ENCODE measurements around the gene TRIM14.
A peak's percentile ranks its signal among the peaks of the same experiment; 100 is the strongest.

The TRIM14 gene, protein sequence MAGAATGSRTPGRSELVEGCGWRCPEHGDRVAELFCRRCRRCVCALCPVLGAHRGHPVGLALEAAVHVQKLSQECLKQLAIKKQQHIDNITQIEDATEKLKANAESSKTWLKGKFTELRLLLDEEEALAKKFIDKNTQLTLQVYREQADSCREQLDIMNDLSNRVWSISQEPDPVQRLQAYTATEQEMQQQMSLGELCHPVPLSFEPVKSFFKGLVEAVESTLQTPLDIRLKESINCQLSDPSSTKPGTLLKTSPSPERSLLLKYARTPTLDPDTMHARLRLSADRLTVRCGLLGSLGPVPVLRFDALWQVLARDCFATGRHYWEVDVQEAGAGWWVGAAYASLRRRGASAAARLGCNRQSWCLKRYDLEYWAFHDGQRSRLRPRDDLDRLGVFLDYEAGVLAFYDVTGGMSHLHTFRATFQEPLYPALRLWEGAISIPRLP

DNA sequence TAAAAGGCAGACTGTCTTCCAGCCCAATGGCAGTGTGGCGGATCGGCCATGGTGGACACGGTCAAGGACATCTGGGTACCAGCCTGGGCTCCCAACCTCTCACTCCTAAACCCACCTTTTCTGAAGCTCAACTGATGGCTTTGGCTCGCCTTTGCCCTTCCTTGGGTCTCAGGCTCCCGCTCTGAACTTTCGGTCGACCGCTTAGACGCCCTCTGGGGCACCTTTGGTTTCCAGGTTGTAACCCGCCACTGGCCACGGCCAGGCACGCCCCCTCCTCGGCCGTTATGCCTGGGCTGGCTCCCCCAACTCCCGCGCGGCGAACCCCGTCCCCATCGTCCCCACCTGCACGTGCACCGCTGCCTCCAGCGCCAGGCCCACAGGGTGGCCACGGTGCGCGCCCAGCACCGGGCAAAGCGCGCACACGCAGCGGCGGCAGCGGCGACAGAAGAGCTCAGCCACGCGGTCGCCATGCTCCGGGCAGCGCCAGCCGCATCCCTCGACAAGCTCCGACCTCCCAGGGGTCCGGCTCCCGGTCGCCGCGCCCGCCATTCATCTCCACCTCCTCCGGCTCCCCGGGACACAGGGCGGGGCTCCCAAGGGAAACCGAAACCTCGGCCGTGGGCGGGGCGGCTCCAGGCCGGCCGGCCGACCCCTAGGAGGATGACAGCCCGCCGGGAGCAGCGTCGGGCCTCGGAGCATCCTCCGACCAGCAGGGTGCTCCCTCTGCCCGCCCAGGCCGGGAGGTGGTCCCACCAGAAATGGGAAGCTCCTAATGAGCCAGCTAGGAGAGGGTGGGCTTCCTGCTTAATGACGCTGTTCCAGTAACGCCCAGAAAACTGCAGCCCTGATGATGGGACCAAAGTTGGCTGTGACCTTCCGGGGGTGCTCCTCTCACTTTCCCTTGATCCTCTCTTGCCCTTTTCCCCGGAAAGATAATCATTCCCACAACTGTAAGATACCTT, at the start of gene TRIM14:
TSS of gene TRIM14 (minus strand) at position 583 of the 962 bp plus-strand sequence. CDS start at position 549, 34 bp downstream.
- H3K9me3 Mint-ChIP-seq (ENCODE audit: low read depth), result no peaks in the 10 kb centered on the region
- peak within 1 kb of the TSS; percentile 95 for H3K27ac Mint-ChIP-seq
- peaks cover 56% of the 10 kb centered on the region for H3K4me1 Mint-ChIP-seq (ENCODE audit: low read depth)
- H3K36me3 Mint-ChIP-seq, result no peaks in the 10 kb centered on the region
- H3K4me3 Mint-ChIP-seq, result peak within 1 kb of the TSS; percentile 87
- H3K27me3 Mint-ChIP-seq, result no peaks in the 10 kb centered on the region

DNA sequence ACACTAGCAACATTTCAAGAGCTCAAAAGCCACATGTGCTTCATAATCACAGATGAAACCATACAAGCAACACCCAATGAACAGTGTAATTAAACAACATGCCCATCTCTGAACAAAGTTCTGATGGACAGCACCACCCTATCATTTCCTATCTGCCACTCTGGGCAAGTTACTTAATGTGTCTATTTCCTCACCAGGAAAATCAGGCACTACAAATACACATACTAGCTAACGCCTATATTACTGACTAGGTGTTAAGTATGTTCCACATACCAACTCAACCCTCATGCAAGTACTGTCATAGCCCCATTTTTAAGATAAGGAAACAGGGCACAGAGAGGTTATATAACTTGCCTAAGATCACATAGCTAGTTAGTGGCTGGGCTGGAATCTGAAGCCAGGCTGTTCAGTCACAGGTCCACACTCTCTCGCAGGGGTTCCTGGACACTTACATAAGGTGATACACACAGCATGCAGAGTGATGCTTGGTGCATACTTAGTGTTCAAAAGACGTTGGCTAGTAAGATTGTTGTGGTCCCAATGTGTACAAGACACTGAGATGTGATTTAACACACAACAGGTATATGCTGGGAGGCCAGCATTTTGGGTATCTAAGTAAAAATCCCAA, 49.2 kb upstream of the TRIM14 start:
- Mint-ChIP-seq H3K4me3 (no peak overlapping the region), H3K36me3 (no peaks in the 10 kb centered on the region), H3K27me3 (no peaks in the 10 kb centered on the region), H3K9me3 (ENCODE audit: low read depth) (no peaks in the 10 kb centered on the region), H3K27ac (no peak overlapping the region), H3K4me1 (ENCODE audit: low read depth) (peaks cover 61% of the 10 kb centered on the region)

DNA sequence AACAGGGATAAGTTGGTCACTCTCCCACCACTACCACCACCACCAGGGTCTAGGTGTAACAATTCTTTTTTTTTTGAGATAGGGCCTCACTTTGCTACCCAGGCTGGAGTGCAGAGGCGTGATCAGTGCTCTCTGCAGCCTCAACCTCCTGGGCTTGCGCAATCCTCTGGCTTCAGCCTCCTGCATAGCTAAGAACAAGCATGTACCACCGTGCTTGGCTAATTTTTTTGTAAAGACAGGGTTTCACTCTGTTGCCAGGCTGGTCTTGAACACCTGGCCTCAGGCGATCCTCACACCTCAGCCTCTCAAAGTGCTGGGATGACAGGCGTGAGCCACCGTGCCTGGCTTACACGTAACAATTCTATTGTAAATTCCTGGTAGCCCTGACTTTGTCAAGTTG, 45.9 kb upstream of the TRIM14 start:
- Mint-ChIP-seq H3K27ac (no peak overlapping the region), H3K4me1 (ENCODE audit: low read depth) (peaks cover 48% of the 10 kb centered on the region), H3K9me3 (ENCODE audit: low read depth) (no peaks in the 10 kb centered on the region), H3K4me3 (no peak overlapping the region), H3K36me3 (no peaks in the 10 kb centered on the region), H3K27me3 (no peaks in the 10 kb centered on the region)

DNA sequence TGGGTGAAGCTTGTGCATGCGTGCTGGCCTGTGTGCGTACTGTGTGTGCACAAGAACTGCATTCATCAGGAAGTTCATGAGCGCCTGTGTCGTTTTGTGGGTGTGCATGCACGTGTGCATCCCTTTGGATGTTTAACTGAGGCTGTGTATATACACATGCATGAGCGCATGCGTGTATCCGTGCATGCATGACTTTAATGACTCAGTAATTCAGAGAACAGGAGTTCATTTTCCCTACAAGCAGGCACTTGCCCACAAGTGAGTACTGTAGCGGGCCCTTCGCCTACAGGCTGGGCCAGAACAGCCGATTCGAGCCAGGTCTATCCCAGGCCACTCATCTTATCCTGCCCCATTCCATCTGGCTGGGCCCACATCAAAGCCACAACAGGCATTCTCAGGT, 43.6 kb upstream of the TRIM14 start:
- H3K4me1 Mint-ChIP-seq (ENCODE audit: low read depth), result peaks cover 50% of the 10 kb centered on the region

DNA sequence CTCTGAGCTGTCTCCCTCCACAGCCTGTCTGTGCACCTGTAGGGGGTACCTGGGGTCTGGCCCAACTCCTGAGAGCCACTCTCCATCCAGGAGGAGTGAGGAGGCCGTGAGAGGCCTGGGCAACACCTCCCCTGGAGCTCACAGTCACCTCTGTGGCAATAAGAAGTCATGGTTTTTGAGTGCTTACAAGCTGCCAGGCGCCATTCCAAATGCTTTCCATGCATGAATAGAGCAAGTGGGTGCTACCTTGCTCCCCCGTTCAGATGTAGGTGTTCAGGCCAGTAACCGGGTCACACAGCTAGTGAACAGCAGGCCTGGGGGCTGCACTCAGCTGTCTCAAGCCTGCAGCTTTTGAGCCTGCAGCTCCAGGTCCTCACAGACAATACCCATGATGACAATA, 42.8 kb upstream of the TRIM14 start:
- Mint-ChIP-seq H3K36me3 (peaks cover 7% of the 10 kb centered on the region), H3K4me3 (no peak overlapping the region), H3K9me3 (ENCODE audit: low read depth) (no peaks in the 10 kb centered on the region), H3K27me3 (no peaks in the 10 kb centered on the region), H3K4me1 (ENCODE audit: low read depth) (peaks cover 48% of the 10 kb centered on the region), H3K27ac (no peak overlapping the region)

More for the DNA sequence above, 43.6 kb upstream of the TRIM14 start:
- Mint-ChIP-seq H3K4me3 (no peak overlapping the region), H3K27ac (no peak overlapping the region), H3K36me3 (peaks cover 6% of the 10 kb centered on the region), H3K9me3 (ENCODE audit: low read depth) (no peaks in the 10 kb centered on the region), H3K27me3 (no peaks in the 10 kb centered on the region)

DNA sequence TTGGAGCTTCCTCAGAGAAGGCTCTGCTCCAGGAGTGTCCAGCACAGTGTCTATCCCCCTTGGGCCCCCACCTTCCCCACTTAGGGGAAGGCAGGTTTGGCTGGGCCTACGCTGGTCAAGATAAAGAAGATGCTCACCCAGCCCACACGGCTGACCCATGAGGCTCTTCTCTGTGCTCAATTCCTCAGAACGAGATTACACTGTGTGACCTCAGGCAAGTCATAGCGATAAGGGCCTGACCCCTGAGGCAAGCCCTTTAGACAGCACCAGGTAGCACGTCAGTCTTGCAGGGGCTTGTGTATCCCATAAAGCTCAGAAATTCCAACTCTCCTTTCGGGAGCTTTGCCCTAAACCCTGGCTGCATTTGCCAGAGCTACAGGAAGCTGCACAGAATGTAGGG, 40.8 kb upstream of the TRIM14 start:
- peaks cover 14% of the 10 kb centered on the region for H3K36me3 Mint-ChIP-seq
- H3K27me3 Mint-ChIP-seq, result no peaks in the 10 kb centered on the region
- peak overlapping the region; percentile 19 for H3K27ac Mint-ChIP-seq
- no peak overlapping the region for H3K4me3 Mint-ChIP-seq
- H3K4me1 Mint-ChIP-seq (ENCODE audit: low read depth), result peaks cover 40% of the 10 kb centered on the region
- no peaks in the 10 kb centered on the region for H3K9me3 Mint-ChIP-seq (ENCODE audit: low read depth)

DNA sequence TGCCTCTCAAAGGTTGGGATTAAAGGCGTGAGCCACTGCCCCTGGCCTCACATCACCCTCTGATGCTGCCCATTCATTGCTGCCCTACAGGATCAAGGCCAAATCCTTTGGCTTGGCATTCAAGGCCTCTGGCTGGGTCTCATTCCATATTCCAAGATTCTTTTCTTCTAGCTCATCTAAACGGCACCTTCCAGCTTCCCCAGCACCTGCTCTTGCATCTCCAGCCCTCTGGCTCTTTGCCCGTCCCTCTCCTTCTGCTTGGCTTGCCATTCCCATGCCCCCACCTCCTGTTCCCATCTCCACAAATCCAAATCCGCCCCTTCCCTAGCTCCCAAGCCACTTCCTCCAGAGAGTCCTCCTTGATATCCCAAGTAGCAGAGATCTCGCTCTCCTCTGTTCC, 40.3 kb upstream of the TRIM14 start:
- Mint-ChIP-seq H3K4me1 (ENCODE audit: low read depth) (peaks cover 35% of the 10 kb centered on the region), H3K9me3 (ENCODE audit: low read depth) (no peaks in the 10 kb centered on the region), H3K27ac (peak overlapping the region; percentile 72), H3K4me3 (no peak overlapping the region), H3K27me3 (no peaks in the 10 kb centered on the region), H3K36me3 (peaks cover 14% of the 10 kb centered on the region)

DNA sequence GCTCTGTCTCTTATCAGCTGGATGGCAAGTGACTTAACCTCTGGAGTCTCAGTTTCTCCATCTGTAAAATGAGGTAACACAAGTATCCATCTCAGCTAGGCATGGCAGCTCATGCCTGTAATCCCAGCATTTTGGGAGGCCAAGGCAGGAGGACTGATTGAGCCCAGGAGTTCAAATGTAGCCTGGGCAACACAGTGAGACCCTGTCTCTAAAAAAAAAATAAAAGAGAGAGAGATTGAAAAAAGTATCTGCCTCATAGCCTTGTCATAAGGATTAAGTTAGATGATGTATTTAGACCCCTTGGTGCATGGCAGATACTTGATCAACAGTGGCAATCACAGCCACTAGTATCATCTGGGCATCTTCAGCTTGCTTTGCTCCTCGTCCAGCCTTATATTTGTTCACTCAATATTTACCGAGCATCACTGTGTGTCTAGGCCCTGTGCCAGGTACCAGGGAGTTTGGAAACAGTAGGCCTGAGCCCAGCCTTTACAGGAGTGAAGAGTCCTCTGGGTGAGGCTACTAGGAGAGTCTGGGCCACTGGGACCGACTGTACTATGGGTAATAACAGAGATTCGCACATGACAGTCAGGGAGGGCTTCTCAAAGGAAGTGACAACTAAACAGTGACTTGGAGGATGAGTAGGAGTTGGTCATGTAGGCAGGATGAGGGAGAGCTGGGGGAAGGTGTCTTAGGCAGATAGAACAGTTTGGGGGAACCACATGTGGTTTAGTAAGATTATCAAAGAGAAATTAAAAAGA, 39.2 kb upstream of the TRIM14 start:
- peaks cover 19% of the 10 kb centered on the region for H3K36me3 Mint-ChIP-seq
- H3K4me3 Mint-ChIP-seq, result no peak overlapping the region
- peak overlapping the region; percentile 72 for H3K27ac Mint-ChIP-seq
- peaks cover 25% of the 10 kb centered on the region for H3K4me1 Mint-ChIP-seq (ENCODE audit: low read depth)
- H3K9me3 Mint-ChIP-seq (ENCODE audit: low read depth), result no peaks in the 10 kb centered on the region
- no peaks in the 10 kb centered on the region for H3K27me3 Mint-ChIP-seq

DNA sequence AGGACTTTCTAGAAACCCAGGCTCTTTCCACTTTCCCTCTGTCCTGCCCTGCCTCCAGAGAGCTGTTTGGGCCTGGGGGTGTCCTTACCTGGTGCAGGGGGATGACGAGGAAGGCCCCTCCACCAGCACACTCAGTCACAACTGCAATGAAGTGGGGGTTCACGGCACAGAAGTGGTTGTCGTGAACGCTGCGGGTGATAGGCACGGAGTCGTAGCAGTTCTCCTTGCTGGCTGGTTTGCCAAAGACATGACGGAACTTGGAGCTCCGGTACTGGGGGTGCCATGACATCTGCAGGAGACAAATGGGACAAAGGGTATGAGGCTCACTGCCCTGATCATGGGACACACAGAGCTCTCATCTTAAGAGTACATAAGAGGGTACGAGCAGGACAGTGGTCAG, 38.4 kb upstream of the TRIM14 start:
- H3K27ac Mint-ChIP-seq, result no peak overlapping the region
- H3K36me3 Mint-ChIP-seq, result peaks cover 19% of the 10 kb centered on the region
- no peaks in the 10 kb centered on the region for H3K9me3 Mint-ChIP-seq (ENCODE audit: low read depth)
- H3K4me1 Mint-ChIP-seq (ENCODE audit: low read depth), result peaks cover 23% of the 10 kb centered on the region
- H3K27me3 Mint-ChIP-seq, result no peaks in the 10 kb centered on the region
- H3K4me3 Mint-ChIP-seq, result no peak overlapping the region

DNA sequence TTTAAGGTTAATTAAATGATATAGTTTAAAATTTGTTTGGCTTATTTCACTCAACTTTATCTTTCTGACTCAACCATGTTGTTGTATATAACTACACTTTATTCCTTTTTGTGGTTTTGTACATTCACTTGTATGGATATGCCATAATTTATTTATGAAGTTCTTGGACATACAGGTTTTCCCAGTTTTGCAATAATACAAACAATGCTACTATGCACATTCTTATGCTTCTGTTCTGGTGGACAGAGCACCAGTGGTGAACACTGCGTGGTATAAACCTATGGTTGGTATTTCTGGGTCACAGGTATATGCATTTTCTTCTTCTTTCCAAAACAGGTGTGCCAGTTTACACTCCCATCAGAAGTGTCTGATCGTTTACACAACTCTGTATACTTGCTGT, 35.7 kb upstream of the TRIM14 start:
- Mint-ChIP-seq H3K4me3 (no peak overlapping the region), H3K27ac (no peak overlapping the region), H3K9me3 (ENCODE audit: low read depth) (no peaks in the 10 kb centered on the region), H3K4me1 (ENCODE audit: low read depth) (peaks cover 17% of the 10 kb centered on the region), H3K27me3 (no peaks in the 10 kb centered on the region), H3K36me3 (peaks cover 19% of the 10 kb centered on the region)

DNA sequence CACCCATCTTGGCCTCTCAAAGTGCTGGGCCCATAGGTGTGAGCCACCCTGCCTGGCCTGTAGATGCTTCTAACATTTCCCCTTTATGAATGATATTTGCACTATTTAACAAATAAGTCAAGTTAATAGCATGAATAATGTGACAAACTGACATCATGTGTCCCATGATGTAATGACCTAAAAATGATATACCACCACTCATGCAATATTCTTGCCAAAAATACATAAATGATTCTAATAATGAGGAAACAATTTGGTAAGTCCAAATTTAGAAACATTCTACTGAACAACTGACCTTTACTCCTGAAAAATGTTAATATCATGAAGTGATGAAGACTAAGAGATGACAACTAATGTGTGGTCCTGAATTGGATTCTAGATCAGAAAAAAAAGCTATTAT, 33.5 kb upstream of the TRIM14 start:
- Mint-ChIP-seq H3K4me1 (ENCODE audit: low read depth) (no peaks in the 10 kb centered on the region), H3K4me3 (no peak overlapping the region), H3K27ac (no peak overlapping the region), H3K9me3 (ENCODE audit: low read depth) (no peaks in the 10 kb centered on the region), H3K27me3 (no peaks in the 10 kb centered on the region), H3K36me3 (peaks cover 13% of the 10 kb centered on the region)

DNA sequence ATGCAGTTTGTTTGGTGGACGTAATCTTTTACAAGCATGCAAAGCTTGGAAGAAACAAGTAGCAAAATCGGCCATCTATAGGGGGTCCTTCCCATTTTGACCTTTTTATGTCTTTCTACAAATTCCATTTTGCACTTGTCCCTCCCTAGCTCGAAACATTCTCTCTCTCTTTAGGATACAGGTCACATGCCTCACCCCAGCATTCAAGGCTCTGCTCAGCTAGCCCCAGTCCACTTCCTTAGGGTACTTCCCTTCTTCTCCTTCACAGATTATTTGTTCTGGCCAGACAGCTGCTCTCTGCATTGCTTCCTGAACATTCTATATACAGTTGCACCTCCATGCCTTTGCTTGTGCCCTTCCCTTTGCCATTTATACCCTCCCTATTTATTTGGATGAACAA, 31.7 kb upstream of the TRIM14 start:
- Mint-ChIP-seq H3K27me3 (no peaks in the 10 kb centered on the region), H3K4me3 (no peak overlapping the region), H3K27ac (no peak overlapping the region), H3K9me3 (ENCODE audit: low read depth) (no peaks in the 10 kb centered on the region), H3K4me1 (ENCODE audit: low read depth) (no peaks in the 10 kb centered on the region), H3K36me3 (peaks cover 7% of the 10 kb centered on the region)

DNA sequence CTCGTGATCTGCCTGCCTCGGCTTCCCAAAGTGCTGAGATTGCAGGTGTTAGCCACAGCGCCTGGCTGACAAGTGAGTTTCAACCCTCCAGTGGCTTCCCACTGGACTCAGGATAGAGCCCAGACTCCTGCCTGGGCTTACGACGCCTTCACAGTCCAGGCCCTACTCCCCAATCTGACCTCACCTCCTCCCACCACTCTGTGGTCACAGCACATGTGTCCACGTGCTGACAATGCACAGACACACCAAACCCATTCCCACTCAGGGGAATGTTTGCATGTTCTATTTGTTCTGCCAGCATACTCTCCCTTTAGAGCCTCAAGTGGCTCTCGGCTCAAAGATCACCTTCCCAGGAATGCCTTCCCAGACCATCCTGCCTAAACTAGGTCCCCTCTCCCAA, 31.1 kb upstream of the TRIM14 start:
- H3K27me3 Mint-ChIP-seq, result no peaks in the 10 kb centered on the region
- no peak overlapping the region for H3K27ac Mint-ChIP-seq
- H3K9me3 Mint-ChIP-seq (ENCODE audit: low read depth), result no peaks in the 10 kb centered on the region
- no peaks in the 10 kb centered on the region for H3K4me1 Mint-ChIP-seq (ENCODE audit: low read depth)
- H3K4me3 Mint-ChIP-seq, result no peak overlapping the region
- H3K36me3 Mint-ChIP-seq, result peaks cover 5% of the 10 kb centered on the region

DNA sequence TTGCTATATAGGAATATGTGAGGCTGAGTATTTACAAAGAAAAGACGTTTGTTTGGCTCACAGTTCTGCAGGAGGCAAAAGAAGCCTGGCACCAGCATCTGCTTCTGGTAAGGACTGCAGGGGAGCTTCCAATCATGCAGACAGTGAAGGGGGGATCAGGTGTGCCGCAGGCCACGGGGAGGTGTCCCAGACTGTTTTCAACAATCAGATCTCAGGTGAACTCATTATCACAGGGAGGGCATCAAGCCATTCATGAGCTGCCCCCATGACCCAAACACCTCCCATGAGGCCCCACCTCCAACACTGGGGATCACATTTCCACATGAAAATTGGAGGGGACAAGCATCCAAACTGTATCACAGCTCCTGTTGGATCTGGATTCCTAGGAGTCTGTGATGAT, 30.4 kb upstream of the TRIM14 start:
- H3K36me3 Mint-ChIP-seq, result peaks cover 7% of the 10 kb centered on the region
- no peak overlapping the region for H3K4me3 Mint-ChIP-seq
- H3K27ac Mint-ChIP-seq, result no peak overlapping the region
- no peaks in the 10 kb centered on the region for H3K9me3 Mint-ChIP-seq (ENCODE audit: low read depth)
- H3K27me3 Mint-ChIP-seq, result no peaks in the 10 kb centered on the region
- H3K4me1 Mint-ChIP-seq (ENCODE audit: low read depth), result no peaks in the 10 kb centered on the region

Measured in activated naive CD8-positive, alpha-beta T cell (primary cell).